DOHH2 (cell line): ENCODE results near the gene STAT1.

Experiments
- H3F3A ChIP-seq: fragments of 200-600 bp; sonication (generic), shearing (Covaris generic); 2 replicates; pipeline ENCODE4 v1.6.0; 2016; ENCODE audit warnings: antibody characterized with exemption, mild to moderate bottlenecking; ENCODE audit not compliant: control insufficient read depth, insufficient read depth
- H3K27ac ChIP-seq: fragments of 200-600 bp; sonication (generic); 2 replicates; pipeline ENCODE4 v1.5.1; 2014; ENCODE audit warnings: low read depth, mild to moderate bottlenecking, low read length, moderate library complexity
- H3K27me3 ChIP-seq: fragments of 200-600 bp; sonication (generic); 2 replicates; pipeline ENCODE4 v1.6.1; 2014; ENCODE audit warnings: mild to moderate bottlenecking, low read length, mixed read lengths; ENCODE audit not compliant: control insufficient read depth
- H3K36me3 ChIP-seq: fragments of 200-600 bp; sonication (generic); 2 replicates; pipeline ENCODE4 v1.6.1; 2014; ENCODE audit warnings: mild to moderate bottlenecking, low read length, moderate library complexity, mixed read lengths; ENCODE audit not compliant: control insufficient read depth
- H3K4me1 ChIP-seq: fragments of 200-600 bp; sonication (generic); 2 replicates; pipeline ENCODE4 v1.6.1; 2014; ENCODE audit warnings: mild to moderate bottlenecking, low read length, mixed read lengths; ENCODE audit not compliant: control insufficient read depth
- H3K4me2 ChIP-seq: fragments of 200-600 bp; sonication (generic); 2 replicates; pipeline ENCODE4 v1.6.0; 2014; ENCODE audit warnings: mild to moderate bottlenecking, low read length, moderate library complexity
- H3K4me3 ChIP-seq: fragments of 200-600 bp; sonication (generic); 2 replicates; pipeline ENCODE4 v1.5.1; 2014; ENCODE audit warnings: mild to moderate bottlenecking, low read length, mixed read lengths
- H3K79me2 ChIP-seq: fragments of 200-600 bp; sonication (generic); 2 replicates; pipeline ENCODE4 v1.6.1; 2014; ENCODE audit warnings: mild to moderate bottlenecking, low read length, mixed read lengths; ENCODE audit not compliant: control insufficient read depth
- H3K9me2 ChIP-seq: fragments of 200-600 bp; sonication (generic); replicated peaks from 2 replicates; pipeline ENCODE4 v1.6.1; 2014; ENCODE audit warnings: mild to moderate bottlenecking, low read length, mixed read lengths; ENCODE audit not compliant: control insufficient read depth
- H3K9me3 ChIP-seq: fragments of 200-600 bp; sonication (generic); 2 replicates; pipeline ENCODE4 v1.6.1; 2014; ENCODE audit warnings: antibody characterized with exemption, low read length, mixed read lengths; ENCODE audit not compliant: control insufficient read depth, insufficient read depth
- H4K20me1 ChIP-seq: fragments of 200-600 bp; sonication (generic); 2 replicates; pipeline ENCODE4 v1.6.0; 2014; ENCODE audit warnings: low read depth, mild to moderate bottlenecking, antibody characterized with exemption, low read length, moderate library complexity; ENCODE audit not compliant: control insufficient read depth, insufficient read depth
- CTCF ChIP-seq: fragments of 200-600 bp; sonication (generic); IDR thresholded peaks from one replicate; pipeline ENCODE4 v1.5.1; 2014; ENCODE audit warnings: antibody characterized with exemption, mild to moderate bottlenecking, low read depth, low read length; ENCODE audit not compliant: poor library complexity, severe bottlenecking
- EZH2phosphoT487 ChIP-seq: fragments of 200-600 bp; sonication (generic); IDR thresholded peaks from 2 replicates; pipeline ENCODE4 v1.6.1; 2017; ENCODE audit warnings: borderline replicate concordance, mild to moderate bottlenecking, antibody characterized with exemption, low read length, moderate library complexity, mixed read lengths

Gene STAT1

GRCh38 chr2:191014653-191015020 lies 666 bp upstream of the STAT1 start:
- Histone ChIP-seq H4K20me1 (no peaks in the 10 kb centered on the region), H3K4me3 (peak overlapping the region; percentile 96), H3K27ac (no peak overlapping the region), H3K4me1 (peaks cover 16% of the 10 kb centered on the region), H3K36me3 (no peaks in the 10 kb centered on the region), H3F3A (no peaks in the 10 kb centered on the region), H3K79me2 (no peaks in the 10 kb centered on the region), H3K4me2 (peak overlapping the region; percentile 89), H3K27me3 (peaks cover 9% of the 10 kb centered on the region; the same call in 1 of the 2 replicates), H3K9me2 (no peaks in the 10 kb centered on the region), H3K9me3 (peaks cover 10% of the 10 kb centered on the region)
- TF ChIP-seq CTCF (no peak), EZH2phosphoT487 (no peak)

- H3K9me2 ChIP-seq, result no peaks in the 10 kb centered on the region
- no peak for TF ChIP-seq EZH2phosphoT487
- no peak for TF ChIP-seq CTCF
Measured at GRCh38 chr2:191013682-191013931, 364 bp downstream of the STAT1 start.

DNA sequence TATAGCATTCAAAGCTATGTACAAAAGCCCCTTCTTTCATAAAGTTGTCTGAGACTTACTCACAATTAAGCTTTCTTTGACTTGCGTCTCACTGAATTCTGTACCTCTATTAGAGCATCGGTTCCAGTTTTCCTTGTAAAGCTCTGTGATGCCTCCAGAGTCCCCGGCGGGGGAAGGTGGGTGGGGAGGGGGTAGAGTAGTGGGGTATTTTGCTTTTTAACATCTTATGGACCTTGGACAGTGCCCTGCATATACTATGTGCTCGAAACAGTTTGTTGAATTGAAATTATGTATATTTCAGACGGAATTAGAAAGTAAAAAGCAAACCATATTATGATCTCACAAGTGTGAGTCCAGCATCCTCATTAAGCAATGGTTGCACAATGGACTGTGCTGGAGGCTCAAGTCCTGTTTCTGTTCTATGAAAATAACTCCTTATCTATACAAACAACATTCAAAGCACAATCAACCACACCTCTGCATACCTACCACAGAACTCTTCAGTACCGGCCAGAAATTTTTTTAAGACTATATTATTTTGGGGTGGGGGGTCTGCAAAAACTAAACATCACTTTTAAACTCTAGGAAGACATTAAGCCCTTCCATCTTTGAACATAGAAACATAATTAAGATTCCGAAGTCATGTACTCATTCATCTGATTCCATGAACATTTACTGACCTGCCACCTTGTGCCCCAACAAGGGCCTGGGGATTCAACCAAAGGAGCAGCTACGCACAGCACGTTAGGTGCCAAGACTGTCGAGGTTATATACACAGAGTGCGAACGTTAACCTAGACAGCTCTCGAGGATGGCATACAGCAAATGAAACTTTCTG lies 908 bp downstream of the STAT1 start:
- H3K27ac ChIP-seq, result no peak overlapping the region
- H4K20me1 ChIP-seq, result no peaks in the 10 kb centered on the region
- TF ChIP-seq CTCF, result no peak
- no peak for TF ChIP-seq EZH2phosphoT487
- peaks cover 10% of the 10 kb centered on the region for H3K9me3 ChIP-seq
- peaks cover 18% of the 10 kb centered on the region for H3K4me1 ChIP-seq
- no peaks in the 10 kb centered on the region for H3F3A ChIP-seq
- H3K27me3 ChIP-seq, result peaks cover 9% of the 10 kb centered on the region; the same call in 1 of the 2 replicates
- peak overlapping the region; percentile 89 for H3K4me2 ChIP-seq
- H3K9me2 ChIP-seq, result no peaks in the 10 kb centered on the region
- peak overlapping the region; percentile 96 for H3K4me3 ChIP-seq
- no peaks in the 10 kb centered on the region for H3K36me3 ChIP-seq
- H3K79me2 ChIP-seq, result no peaks in the 10 kb centered on the region

More at GRCh38 chr2:191013682-191013931, 364 bp downstream of the STAT1 start:
- Histone ChIP-seq H3K36me3 (no peaks in the 10 kb centered on the region), H3K4me3 (peak overlapping the region; percentile 96), H4K20me1 (no peaks in the 10 kb centered on the region), H3F3A (no peaks in the 10 kb centered on the region), H3K4me2 (peak overlapping the region; percentile 89), H3K79me2 (no peaks in the 10 kb centered on the region), H3K9me3 (peaks cover 10% of the 10 kb centered on the region), H3K27ac (no peak overlapping the region), H3K27me3 (peaks cover 9% of the 10 kb centered on the region; the same call in 1 of the 2 replicates), H3K4me1 (peaks cover 14% of the 10 kb centered on the region)
